Retinal pigment epithelial cell (primary cell): ENCODE results near the gene SENP2.

ENCODE experiments used
- DNase-seq: peaks from one replicate; pipeline ENCODE4 v3.0.0-alpha.2; 2010; ENCODE audit warnings: low read depth
- H3K4me3 ChIP-seq: 2 replicates; pipeline ENCODE4 v1.5.1; 2011; ENCODE audit warnings: mild to moderate bottlenecking, low read length, control low read depth, moderate library complexity
- CTCF ChIP-seq: conservative IDR thresholded peaks from 2 replicates; pipeline ENCODE4 v1.5.1; 2011; ENCODE audit warnings: low read depth, low read length, control low read depth, inconsistent platforms

SENP2 gene

GRCh38 chr3:185585859-185586685, at the start of gene SENP2:
Gene SENP2 (plus strand): TSS chr3:185586295. CDS start chr3:185586414, 119 bp downstream.
- peak within 1 kb of the TSS; percentile 77 for H3K4me3 ChIP-seq
- peak; percentile 95 for DNase-seq
- no peak for TF ChIP-seq CTCF

GRCh38 chr3:185537369-185537970, 48.6 kb upstream of the SENP2 start:
- DNase-seq = peak; percentile 37
- no peak overlapping the region for H3K4me3 ChIP-seq
- TF ChIP-seq CTCF = no peak

GRCh38 chr3:185539934-185540333, 46.2 kb upstream of the SENP2 start:
- TF ChIP-seq CTCF = no peak
- H3K4me3 ChIP-seq = no peak overlapping the region
- no peak for DNase-seq

- no peak overlapping the region for H3K4me3 ChIP-seq
- no peak for DNase-seq
- no peak for TF ChIP-seq CTCF
Measured at GRCh38 chr3:185540695-185541094, 45.4 kb upstream of the SENP2 start.

GRCh38 chr3:185549122-185549521, 37.0 kb upstream of the SENP2 start:
- TF ChIP-seq CTCF = no peak
- peak; percentile 94 for DNase-seq
- H3K4me3 ChIP-seq = no peak overlapping the region

- peak; percentile 36 for DNase-seq
- no peak for TF ChIP-seq CTCF
Measured at GRCh38 chr3:185549651-185550111, 36.4 kb upstream of the SENP2 start.

GRCh38 chr3:185552358-185552877, 33.7 kb upstream of the SENP2 start, which contains the start of gene LIPH:
Gene LIPH (minus strand): TSS chr3:185552588. CDS start chr3:185552471, 117 bp downstream.
- no peak within 1 kb of the TSS for H3K4me3 ChIP-seq
- TF ChIP-seq CTCF = no peak
- DNase-seq = no peak

More at GRCh38 chr3:185549651-185550111, 36.4 kb upstream of the SENP2 start:
- H3K4me3 ChIP-seq = no peak overlapping the region
